Measurements from ENCODE around the gene OR8G5.

The OR8G5 gene

GRCh38 chr11:124274000-124274399 is 17.8 kb downstream of the OR8G5 start:
- TF ChIP-seq CTCF (IDR thresholded peaks at IDR 0.05): no peak
- no peak for DNase-seq (ENCODE audit: low spot score)
- H3K4me3 ChIP-seq: no peak overlapping the region

DNA sequence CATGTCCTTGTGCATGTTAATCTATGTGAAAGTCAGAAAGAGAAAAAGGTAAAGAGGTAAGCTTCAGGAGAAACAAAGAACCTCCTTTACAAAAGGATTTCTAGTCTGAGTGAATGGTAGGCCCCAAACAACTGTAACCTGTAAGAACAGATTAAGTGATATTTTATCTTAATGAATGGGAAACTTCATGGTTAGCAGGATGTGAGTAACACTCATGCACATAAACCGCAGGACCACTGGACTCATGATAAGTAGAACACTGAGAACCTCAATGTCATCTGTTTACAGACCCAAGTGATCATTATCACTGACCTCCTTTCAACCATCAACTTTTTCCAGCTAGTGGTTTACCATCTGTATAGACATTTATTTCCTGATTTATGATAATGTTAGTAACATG is 19.9 kb downstream of the OR8G5 start:
- Histone ChIP-seq H3K27ac (no peak overlapping the region), H3K4me3 (no peak overlapping the region)
- no peak for TF ChIP-seq CTCF (IDR thresholded peaks at IDR 0.05)
- DNase-seq (ENCODE audit: low spot score): no peak

More at GRCh38 chr11:124274000-124274399, 17.8 kb downstream of the OR8G5 start:
- H3K27ac ChIP-seq: no peak overlapping the region

DNA sequence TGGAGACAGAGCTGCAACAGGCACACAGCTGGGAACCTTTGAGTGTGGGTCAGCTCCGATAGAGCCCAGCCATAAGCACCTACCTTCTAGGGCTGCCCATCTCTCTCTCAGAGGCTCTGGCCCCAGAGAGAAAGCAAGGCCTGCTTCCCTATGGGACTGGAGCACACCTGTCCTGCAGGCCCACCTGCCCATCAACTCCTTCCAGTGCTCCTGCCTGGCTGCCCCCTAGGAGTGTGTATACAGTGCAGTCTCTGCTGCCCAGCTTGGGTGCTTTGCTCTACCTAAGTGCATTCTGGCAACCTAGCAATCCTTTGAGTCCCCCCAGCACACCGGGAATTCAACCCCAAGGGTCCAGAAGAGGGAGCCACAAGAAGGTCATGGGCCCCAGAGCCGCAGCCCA is 21.0 kb downstream of the OR8G5 start:
- TF ChIP-seq CTCF (IDR thresholded peaks at IDR 0.05): no peak
- DNase-seq (ENCODE audit: low spot score): no peak
- no peak overlapping the region for H3K27ac ChIP-seq
- no peak overlapping the region for H3K4me3 ChIP-seq

DNA sequence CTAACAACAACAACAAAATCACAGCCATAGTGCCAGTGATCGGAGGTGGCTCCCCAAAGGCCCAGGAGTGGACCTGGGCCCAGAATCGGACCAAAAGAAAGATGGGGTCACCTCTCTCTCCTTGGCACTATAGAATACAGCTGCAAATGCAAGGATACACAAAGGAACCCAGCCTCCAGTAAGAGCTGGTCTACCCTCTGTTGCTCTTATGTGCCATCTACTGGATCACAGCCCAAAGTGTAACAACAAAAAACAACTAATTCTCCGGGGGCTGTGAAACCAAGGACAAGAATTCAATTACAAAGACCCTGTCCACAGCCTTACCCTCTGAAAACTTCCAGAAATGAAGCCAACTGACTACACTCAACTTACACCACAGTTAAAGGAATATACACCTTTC is 21.6 kb downstream of the OR8G5 start:
- no peak for TF ChIP-seq CTCF (IDR thresholded peaks at IDR 0.05)
- Histone ChIP-seq H3K4me3 (no peak overlapping the region), H3K27ac (no peak overlapping the region)
- DNase-seq (ENCODE audit: low spot score): no peak

- DNase-seq (ENCODE audit: low spot score): no peak
- Histone ChIP-seq H3K4me3 (no peak overlapping the region), H3K27ac (no peak overlapping the region)
- TF ChIP-seq CTCF (IDR thresholded peaks at IDR 0.05): no peak
Observed at GRCh38 chr11:124278261-124278660, 22.1 kb downstream of the OR8G5 start.

- Histone ChIP-seq H3K27ac (no peak overlapping the region), H3K4me3 (no peak overlapping the region)
- DNase-seq (ENCODE audit: low spot score): no peak
- TF ChIP-seq CTCF (IDR thresholded peaks at IDR 0.05): no peak
Observed at GRCh38 chr11:124285610-124286344, 29.6 kb downstream of the OR8G5 start.

GRCh38 chr11:124294687-124295086 is 38.5 kb downstream of the OR8G5 start:
- no peak overlapping the region for H3K4me3 ChIP-seq
- no peak for DNase-seq (ENCODE audit: low spot score)
- H3K27ac ChIP-seq: no peak overlapping the region
- no peak for TF ChIP-seq CTCF (IDR thresholded peaks at IDR 0.05)

Data from coronary artery (tissue), 2 donors.